ENCODE data around the gene PRDM4.

PRDM4 gene

GRCh38 chr12:107783406-107784376 is 22.8 kb upstream of the PRDM4 start (continued):
- TF ChIP-seq ZNF202 (tag by site-specific recombination; IDR thresholded peaks at IDR 0.05; ENCODE audit: borderline replicate concordance), result no peak
- TF ChIP-seq, protein P1, sequence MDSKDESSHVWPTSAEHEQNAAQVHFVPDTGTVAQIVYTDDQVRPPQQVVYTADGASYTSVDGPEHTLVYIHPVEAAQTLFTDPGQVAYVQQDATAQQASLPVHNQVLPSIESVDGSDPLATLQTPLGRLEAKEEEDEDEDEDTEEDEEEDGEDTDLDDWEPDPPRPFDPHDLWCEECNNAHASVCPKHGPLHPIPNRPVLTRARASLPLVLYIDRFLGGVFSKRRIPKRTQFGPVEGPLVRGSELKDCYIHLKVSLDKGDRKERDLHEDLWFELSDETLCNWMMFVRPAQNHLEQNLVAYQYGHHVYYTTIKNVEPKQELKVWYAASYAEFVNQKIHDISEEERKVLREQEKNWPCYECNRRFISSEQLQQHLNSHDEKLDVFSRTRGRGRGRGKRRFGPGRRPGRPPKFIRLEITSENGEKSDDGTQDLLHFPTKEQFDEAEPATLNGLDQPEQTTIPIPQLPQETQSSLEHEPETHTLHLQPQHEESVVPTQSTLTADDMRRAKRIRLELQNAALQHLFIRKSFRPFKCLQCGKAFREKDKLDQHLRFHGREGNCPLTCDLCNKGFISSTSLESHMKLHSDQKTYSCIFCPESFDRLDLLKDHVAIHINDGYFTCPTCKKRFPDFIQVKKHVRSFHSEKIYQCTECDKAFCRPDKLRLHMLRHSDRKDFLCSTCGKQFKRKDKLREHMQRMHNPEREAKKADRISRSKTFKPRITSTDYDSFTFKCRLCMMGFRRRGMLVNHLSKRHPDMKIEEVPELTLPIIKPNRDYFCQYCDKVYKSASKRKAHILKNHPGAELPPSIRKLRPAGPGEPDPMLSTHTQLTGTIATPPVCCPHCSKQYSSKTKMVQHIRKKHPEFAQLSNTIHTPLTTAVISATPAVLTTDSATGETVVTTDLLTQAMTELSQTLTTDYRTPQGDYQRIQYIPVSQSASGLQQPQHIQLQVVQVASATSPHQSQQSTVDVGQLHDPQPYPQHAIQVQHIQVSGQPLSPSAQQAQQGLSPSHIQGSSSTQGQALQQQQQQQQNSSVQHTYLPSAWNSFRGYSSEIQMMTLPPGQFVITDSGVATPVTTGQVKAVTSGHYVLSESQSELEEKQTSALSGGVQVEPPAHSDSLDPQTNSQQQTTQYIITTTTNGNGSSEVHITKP (tag by site-specific recombination; IDR thresholded peaks at IDR 0.05), result no peak

GRCh38 chr12:107782067-107782466 is 21.1 kb upstream of the PRDM4 start:
- CTCF ChIA-PET, result no interaction called here
- H3K4me1 ChIP-seq (ENCODE audit: control insufficient read depth, insufficient read depth, low read length), result no peaks in the 10 kb centered on the region

More at GRCh38 chr12:107782067-107782466, 21.1 kb upstream of the PRDM4 start:
- no peak overlapping the region for H3K4me3 ChIP-seq (ENCODE audit: low read depth, low read length)
- H3K9me3 ChIP-seq (ENCODE audit: control insufficient read depth, insufficient read depth, low read depth, low read length), result no peaks in the 10 kb centered on the region
- POLR2A ChIA-PET, result no interaction called here
- H3K36me3 ChIP-seq (ENCODE audit: control insufficient read depth in 2 of 2, insufficient read depth in 1 of 2, low read length in 2 of 2), result no peaks in the 10 kb centered on the region
- no peak overlapping the region for H3K27ac ChIP-seq (ENCODE audit: extremely low read depth, low read depth, low read length)
- TF ChIP-seq ZNF416 (tag by site-specific recombination; IDR thresholded peaks at IDR 0.05) (no peak), ZNF629 (tag by site-specific recombination; IDR thresholded peaks at IDR 0.05) (no peak), ZNF660 (tag by site-specific recombination; IDR thresholded peaks at IDR 0.05) (no peak), ZNF398 (tag by site-specific recombination; IDR thresholded peaks at IDR 0.05) (no peak), ZNF776 (tag by site-specific recombination; IDR thresholded peaks at IDR 0.05; ENCODE audit: borderline replicate concordance) (no peak), ZNF23 (tag by site-specific recombination; IDR thresholded peaks at IDR 0.05; ENCODE audit: borderline replicate concordance) (no peak), ZNF76 (tag by site-specific recombination; IDR thresholded peaks at IDR 0.05; ENCODE audit: borderline replicate concordance, low read depth) (no peak), HOXA7 (CRISPR knock-in tag; IDR thresholded peaks at IDR 0.05; ENCODE audit: borderline replicate concordance) (no peak), GLI4 (tag by site-specific recombination; IDR thresholded peaks at IDR 0.05) (no peak), ZNF658 (tag by site-specific recombination; IDR thresholded peaks at IDR 0.05) (no peak), PRDM4 (tag by site-specific recombination; IDR thresholded peaks at IDR 0.05) (no peak), TRIM28 (IDR thresholded peaks at IDR 0.05; ENCODE audit: borderline replicate concordance, low read length) (no peak), ZNF280C (tag by site-specific recombination; IDR thresholded peaks at IDR 0.05) (no peak)
- TF ChIP-seq, protein P2, sequence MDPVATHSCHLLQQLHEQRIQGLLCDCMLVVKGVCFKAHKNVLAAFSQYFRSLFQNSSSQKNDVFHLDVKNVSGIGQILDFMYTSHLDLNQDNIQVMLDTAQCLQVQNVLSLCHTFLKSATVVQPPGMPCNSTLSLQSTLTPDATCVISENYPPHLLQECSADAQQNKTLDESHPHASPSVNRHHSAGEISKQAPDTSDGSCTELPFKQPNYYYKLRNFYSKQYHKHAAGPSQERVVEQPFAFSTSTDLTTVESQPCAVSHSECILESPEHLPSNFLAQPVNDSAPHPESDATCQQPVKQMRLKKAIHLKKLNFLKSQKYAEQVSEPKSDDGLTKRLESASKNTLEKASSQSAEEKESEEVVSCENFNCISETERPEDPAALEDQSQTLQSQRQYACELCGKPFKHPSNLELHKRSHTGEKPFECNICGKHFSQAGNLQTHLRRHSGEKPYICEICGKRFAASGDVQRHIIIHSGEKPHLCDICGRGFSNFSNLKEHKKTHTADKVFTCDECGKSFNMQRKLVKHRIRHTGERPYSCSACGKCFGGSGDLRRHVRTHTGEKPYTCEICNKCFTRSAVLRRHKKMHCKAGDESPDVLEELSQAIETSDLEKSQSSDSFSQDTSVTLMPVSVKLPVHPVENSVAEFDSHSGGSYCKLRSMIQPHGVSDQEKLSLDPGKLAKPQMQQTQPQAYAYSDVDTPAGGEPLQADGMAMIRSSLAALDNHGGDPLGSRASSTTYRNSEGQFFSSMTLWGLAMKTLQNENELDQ (tag by site-specific recombination; IDR thresholded peaks at IDR 0.05; ENCODE audit: low read depth), result no peak
- TF ChIP-seq, protein P3, sequence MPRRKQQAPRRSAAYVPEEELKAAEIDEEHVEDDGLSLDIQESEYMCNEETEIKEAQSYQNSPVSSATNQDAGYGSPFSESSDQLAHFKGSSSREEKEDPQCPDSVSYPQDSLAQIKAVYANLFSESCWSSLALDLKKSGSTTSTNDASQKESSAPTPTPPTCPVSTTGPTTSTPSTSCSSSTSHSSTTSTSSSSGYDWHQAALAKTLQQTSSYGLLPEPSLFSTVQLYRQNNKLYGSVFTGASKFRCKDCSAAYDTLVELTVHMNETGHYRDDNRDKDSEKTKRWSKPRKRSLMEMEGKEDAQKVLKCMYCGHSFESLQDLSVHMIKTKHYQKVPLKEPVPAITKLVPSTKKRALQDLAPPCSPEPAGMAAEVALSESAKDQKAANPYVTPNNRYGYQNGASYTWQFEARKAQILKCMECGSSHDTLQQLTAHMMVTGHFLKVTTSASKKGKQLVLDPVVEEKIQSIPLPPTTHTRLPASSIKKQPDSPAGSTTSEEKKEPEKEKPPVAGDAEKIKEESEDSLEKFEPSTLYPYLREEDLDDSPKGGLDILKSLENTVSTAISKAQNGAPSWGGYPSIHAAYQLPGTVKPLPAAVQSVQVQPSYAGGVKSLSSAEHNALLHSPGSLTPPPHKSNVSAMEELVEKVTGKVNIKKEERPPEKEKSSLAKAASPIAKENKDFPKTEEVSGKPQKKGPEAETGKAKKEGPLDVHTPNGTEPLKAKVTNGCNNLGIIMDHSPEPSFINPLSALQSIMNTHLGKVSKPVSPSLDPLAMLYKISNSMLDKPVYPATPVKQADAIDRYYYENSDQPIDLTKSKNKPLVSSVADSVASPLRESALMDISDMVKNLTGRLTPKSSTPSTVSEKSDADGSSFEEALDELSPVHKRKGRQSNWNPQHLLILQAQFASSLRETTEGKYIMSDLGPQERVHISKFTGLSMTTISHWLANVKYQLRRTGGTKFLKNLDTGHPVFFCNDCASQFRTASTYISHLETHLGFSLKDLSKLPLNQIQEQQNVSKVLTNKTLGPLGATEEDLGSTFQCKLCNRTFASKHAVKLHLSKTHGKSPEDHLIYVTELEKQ (tag by site-specific recombination; IDR thresholded peaks at IDR 0.05; ENCODE audit: borderline replicate concordance), result no peak

Measured in HEK293 (cell line).